Measurements from ENCODE around the gene BTN1A1. TPM values are rescaled to one million over a fixed set of nuclear protein-coding genes. Genes with fewer than 3 reads are reported as not detected.
"Not testable (repeated sequence)": the region's sequence is repeated elsewhere in the genome, so short reads cannot be mapped to it uniquely, and the experiment has no call there.

The BTN1A1 gene
- total RNA-seq, 1 donor from 2014 or later: not detected

- H3K36me3 Mint-ChIP-seq (ENCODE audit: low read depth): peaks cover 14% of the 10 kb centered on the region
- H3K9me3 Mint-ChIP-seq: no peaks in the 10 kb centered on the region
- DNase-seq (ENCODE audit: low read depth, low spot score): peak; percentile 56
- peak within 1 kb of the TSS; percentile 99 for H3K27ac Mint-ChIP-seq (ENCODE audit: unreplicated experiment)
- TF ChIP-seq, protein P1, sequence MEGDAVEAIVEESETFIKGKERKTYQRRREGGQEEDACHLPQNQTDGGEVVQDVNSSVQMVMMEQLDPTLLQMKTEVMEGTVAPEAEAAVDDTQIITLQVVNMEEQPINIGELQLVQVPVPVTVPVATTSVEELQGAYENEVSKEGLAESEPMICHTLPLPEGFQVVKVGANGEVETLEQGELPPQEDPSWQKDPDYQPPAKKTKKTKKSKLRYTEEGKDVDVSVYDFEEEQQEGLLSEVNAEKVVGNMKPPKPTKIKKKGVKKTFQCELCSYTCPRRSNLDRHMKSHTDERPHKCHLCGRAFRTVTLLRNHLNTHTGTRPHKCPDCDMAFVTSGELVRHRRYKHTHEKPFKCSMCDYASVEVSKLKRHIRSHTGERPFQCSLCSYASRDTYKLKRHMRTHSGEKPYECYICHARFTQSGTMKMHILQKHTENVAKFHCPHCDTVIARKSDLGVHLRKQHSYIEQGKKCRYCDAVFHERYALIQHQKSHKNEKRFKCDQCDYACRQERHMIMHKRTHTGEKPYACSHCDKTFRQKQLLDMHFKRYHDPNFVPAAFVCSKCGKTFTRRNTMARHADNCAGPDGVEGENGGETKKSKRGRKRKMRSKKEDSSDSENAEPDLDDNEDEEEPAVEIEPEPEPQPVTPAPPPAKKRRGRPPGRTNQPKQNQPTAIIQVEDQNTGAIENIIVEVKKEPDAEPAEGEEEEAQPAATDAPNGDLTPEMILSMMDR (conservative IDR thresholded peaks at IDR 0.05): no peak
- H3K4me1 Mint-ChIP-seq: peaks cover 36% of the 10 kb centered on the region
- H3K4me3 Mint-ChIP-seq: peak within 1 kb of the TSS; percentile 98
- no peaks in the 10 kb centered on the region for H3K27me3 Mint-ChIP-seq (ENCODE audit: low read depth)
These were observed 42.1 kb upstream of the BTN1A1 start, which contains the start of gene BTN2A1 for GRCh38 chr6:26457806-26458688. Gene BTN2A1 (plus strand): TSS chr6:26457955. CDS start chr6:26458637, 682 bp downstream.

DNA sequence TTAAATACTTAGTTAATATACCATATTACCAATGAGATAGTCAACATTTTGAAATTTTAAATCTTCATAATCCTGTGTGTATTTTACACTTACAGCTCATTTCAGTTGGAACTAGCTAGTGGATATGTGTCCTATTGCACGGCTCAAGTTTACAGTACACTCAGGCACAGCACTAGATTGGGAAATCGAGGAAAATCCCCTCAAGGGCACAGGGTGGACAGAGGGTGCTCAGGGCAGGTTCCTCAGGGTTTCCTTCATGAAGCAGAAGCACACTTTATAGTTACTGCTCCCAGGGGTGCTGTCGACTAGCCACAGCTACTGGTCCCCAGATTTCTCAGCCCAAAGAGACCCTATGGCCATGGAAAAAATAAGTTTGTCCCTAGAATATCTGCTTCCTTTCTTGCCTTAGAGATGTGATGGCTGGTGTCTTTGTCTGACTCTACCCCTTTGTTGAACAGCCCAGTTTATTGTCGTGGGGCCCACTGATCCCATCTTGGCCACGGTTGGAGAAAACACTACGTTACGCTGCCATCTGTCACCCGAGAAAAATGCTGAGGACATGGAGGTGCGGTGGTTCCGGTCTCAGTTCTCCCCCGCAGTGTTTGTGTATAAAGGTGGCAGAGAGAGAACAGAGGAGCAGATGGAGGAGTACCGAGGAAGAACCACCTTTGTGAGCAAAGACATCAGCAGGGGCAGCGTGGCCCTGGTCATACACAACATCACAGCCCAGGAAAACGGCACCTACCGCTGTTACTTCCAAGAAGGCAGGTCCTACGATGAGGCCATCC is 40.9 kb upstream of the BTN1A1 start:
- peaks cover 36% of the 10 kb centered on the region for H3K4me1 Mint-ChIP-seq
- H3K27ac Mint-ChIP-seq (ENCODE audit: unreplicated experiment): no peak overlapping the region
- no peaks in the 10 kb centered on the region for H3K27me3 Mint-ChIP-seq (ENCODE audit: low read depth)
- H3K9me3 Mint-ChIP-seq: no peaks in the 10 kb centered on the region
- H3K36me3 Mint-ChIP-seq (ENCODE audit: low read depth): peaks cover 22% of the 10 kb centered on the region
- TF ChIP-seq, protein P1 (conservative IDR thresholded peaks at IDR 0.05): no peak
- peak overlapping the region; percentile 59 for H3K4me3 Mint-ChIP-seq
- no peak for DNase-seq (ENCODE audit: low read depth, low spot score)

DNA sequence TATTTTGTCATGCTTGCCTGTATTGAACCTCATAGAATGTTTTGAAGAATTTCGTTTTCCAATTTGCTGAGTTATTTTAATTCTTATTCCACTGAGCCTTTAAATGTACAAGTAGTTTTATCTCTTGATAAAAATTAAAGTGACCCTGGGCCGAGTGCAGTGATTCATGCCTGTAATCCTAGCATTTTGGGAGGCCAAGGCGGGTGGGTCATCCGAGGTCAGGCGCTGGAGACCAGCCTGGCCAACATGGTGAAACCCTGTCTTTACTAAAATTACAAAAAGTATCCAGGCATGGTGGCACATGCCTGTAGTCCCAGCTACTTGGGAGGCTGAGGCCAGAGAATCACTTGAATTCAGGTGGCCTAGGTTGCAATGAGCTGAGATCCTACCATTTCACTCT is 38.8 kb upstream of the BTN1A1 start:
- not testable (repeated sequence) for DNase-seq (ENCODE audit: low read depth, low spot score); H3K27me3 Mint-ChIP-seq (ENCODE audit: low read depth); H3K9me3 Mint-ChIP-seq; H3K27ac Mint-ChIP-seq (ENCODE audit: unreplicated experiment)
- peak overlapping the region; percentile 17 for H3K4me3 Mint-ChIP-seq
- peaks cover 31% of the 10 kb centered on the region for H3K36me3 Mint-ChIP-seq (ENCODE audit: low read depth)
- H3K4me1 Mint-ChIP-seq: peaks cover 36% of the 10 kb centered on the region

- Mint-ChIP-seq H3K4me1 (peaks cover 14% of the 10 kb centered on the region), H3K27ac (ENCODE audit: unreplicated experiment) (no peak overlapping the region), H3K4me3 (no peak overlapping the region), H3K36me3 (ENCODE audit: low read depth) (peaks cover 48% of the 10 kb centered on the region), H3K9me3 (no peaks in the 10 kb centered on the region), H3K27me3 (ENCODE audit: low read depth) (no peaks in the 10 kb centered on the region)
- no peak for DNase-seq (ENCODE audit: low read depth, low spot score)
- TF ChIP-seq, protein P1 (conservative IDR thresholded peaks at IDR 0.05): no peak
These were observed 36.1 kb upstream of the BTN1A1 start for GRCh38 chr6:26464014-26464413.

DNA sequence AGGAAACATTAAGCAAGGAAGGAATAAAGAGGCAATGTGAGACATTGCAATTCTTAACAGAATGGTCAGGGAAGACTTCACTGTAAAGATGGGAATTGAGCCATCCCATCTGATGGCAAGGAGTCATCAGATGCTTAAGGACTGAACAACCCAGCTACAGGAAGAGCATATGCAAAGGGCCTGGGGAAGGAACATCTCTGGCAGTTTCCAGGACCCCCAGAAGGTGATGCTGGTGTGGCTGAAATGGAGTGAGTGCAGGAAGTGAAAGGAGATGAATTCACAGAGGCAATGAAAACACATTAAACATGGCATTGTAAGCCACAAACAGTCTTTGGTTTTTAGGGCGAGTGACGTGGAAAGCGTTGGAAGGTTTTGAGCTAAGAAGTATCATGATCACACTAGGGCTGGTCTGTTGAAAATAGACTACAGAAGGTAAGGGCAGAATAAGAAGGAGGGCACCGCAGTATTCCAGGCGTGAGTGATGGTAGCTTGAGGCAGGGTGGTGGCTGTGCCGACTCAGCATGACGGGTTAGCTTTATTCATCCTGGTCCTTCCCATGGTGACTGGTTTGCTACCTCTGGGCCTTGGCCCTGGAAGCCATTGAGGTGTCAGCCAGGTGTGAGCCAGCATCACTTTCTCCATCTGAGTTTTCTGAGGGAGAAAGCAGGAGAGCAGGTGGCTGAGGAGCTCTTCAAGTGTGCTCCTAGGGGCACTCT is 35.5 kb upstream of the BTN1A1 start:
- Mint-ChIP-seq H3K27ac (ENCODE audit: unreplicated experiment) (no peak overlapping the region), H3K27me3 (ENCODE audit: low read depth) (no peaks in the 10 kb centered on the region), H3K9me3 (no peaks in the 10 kb centered on the region), H3K4me1 (peaks cover 8% of the 10 kb centered on the region), H3K4me3 (no peak overlapping the region), H3K36me3 (ENCODE audit: low read depth) (peaks cover 46% of the 10 kb centered on the region)
- no peak for DNase-seq (ENCODE audit: low read depth, low spot score)
- TF ChIP-seq, protein P1 (conservative IDR thresholded peaks at IDR 0.05): no peak

Data from neural crest cell (in vitro differentiated cells).